Measurements from ENCODE around the gene DVL1. TPM values are rescaled to one million over a fixed set of nuclear protein-coding genes. Genes with fewer than 3 reads are reported as not detected.

Gene DVL1
- total and polyA plus RNA-seq, 9 of the 15 experiments (the other 6 are each of a cell fraction or from before 2014, with no cell fraction given) = 0.62 to 135 (median 24.3) TPM

GRCh38 chr1:1308756-1309250 lies 40.4 kb downstream of the DVL1 start (continued):
- TF ChIP-seq NCOA4 (IDR thresholded peaks at IDR 0.05; ENCODE audit: partially characterized antibody) (no peak), CBX5 (IDR thresholded peaks at IDR 0.05; ENCODE audit: borderline replicate concordance, low read depth) (no peak), KLF6 (CRISPR knock-in tag; IDR thresholded peaks at IDR 0.05; ENCODE audit: borderline replicate concordance) (no peak), KAT7 (CRISPR knock-in tag; IDR thresholded peaks at IDR 0.05; ENCODE audit: borderline replicate concordance) (no peak), E4F1 (CRISPR knock-in tag; IDR thresholded peaks at IDR 0.05; ENCODE audit: borderline replicate concordance) (no peak), GMEB1 (CRISPR knock-in tag; IDR thresholded peaks at IDR 0.05) (no peak), CREB5 (CRISPR knock-in tag; IDR thresholded peaks at IDR 0.05) (no peak), ZNF57 (CRISPR knock-in tag; IDR thresholded peaks at IDR 0.05) (no peak), KLF16 (IDR thresholded peaks at IDR 0.05) (no peak), MIER1 (IDR thresholded peaks at IDR 0.05; ENCODE audit: low read depth) (no peak), GATAD2B (IDR thresholded peaks at IDR 0.05; ENCODE audit: borderline replicate concordance) (no peak; the same call in 1 of the 2 replicates), EP300 (IDR thresholded peaks at IDR 0.05; ENCODE audit: low read length) (no peak), NFE2 (IDR thresholded peaks at IDR 0.05; ENCODE audit: low read depth) (no peak), ZNF217 (CRISPR knock-in tag; IDR thresholded peaks at IDR 0.05) (no peak), ZNF146 (CRISPR knock-in tag; IDR thresholded peaks at IDR 0.05; ENCODE audit: unreplicated experiment) (no peak), TFAP4 (CRISPR knock-in tag; IDR thresholded peaks at IDR 0.05; ENCODE audit: borderline replicate concordance) (no peak), ARHGAP35 (IDR thresholded peaks at IDR 0.05; ENCODE audit: partially characterized antibody) (no peak), THRAP3 (IDR thresholded peaks at IDR 0.05; ENCODE audit: borderline replicate concordance) (no peak), CBX3 (IDR thresholded peaks at IDR 0.05; ENCODE audit: borderline replicate concordance in 1 of 2, low read length in 2 of 2) (no peak), PTTG1 (tag; IDR thresholded peaks at IDR 0.05; ENCODE audit: low read depth) (no peak), CHD2 (IDR thresholded peaks at IDR 0.05; ENCODE audit: low read depth, low read length) (no peak), ZC3H4 (CRISPR knock-in tag; IDR thresholded peaks at IDR 0.05; ENCODE audit: borderline replicate concordance) (peak; percentile 43; the same call in 1 of the 2 replicates), ZBTB8A (IDR thresholded peaks at IDR 0.05; ENCODE audit: partially characterized antibody) (no peak), POLR3G (IDR thresholded peaks at IDR 0.05; ENCODE audit: extremely low read depth, insufficient read length, insufficient replicate concordance) (no peak)
